GM12878 (cell line): Measurements from ENCODE around the gene STK39. TPM values are rescaled to one million over a fixed set of nuclear protein-coding genes. Genes with fewer than 3 reads are reported as not detected.

Source experiments
- ATAC-seq: fragments of 200-7000 bp; cut with Tn5 transposase; 3 replicates; pipeline ENCODE4 v1.9.1; 2020; ENCODE audit warnings: mild to moderate bottlenecking, moderate library complexity
- BruUV-seq: library from RNA; stranded (reverse); fragments of 400-500 nt; replicated peaks from 2 replicates; lab custom pipeline; 2021; lab: Mats Ljungman, UMichigan
- CTCF ChIA-PET: fragments of 300-600 bp; sonication (Branson Sonifier 250); formaldehyde crosslinking; extraction: SDS; loops from one replicate; lab custom pipeline; 2021; ENCODE audit warnings: inconsistent platforms; lab: Yijun Ruan, JAX
- POLR2A ChIA-PET: fragments of 350-600 bp; formaldehyde crosslinking; extraction: SDS; loops from one replicate; lab custom pipeline; 2021; ENCODE audit warnings: inconsistent platforms; lab: Charles Lee
- RAD21 ChIA-PET: fragments of 300-600 bp; sonication (Branson Sonifier 250); formaldehyde crosslinking; loops from one replicate; lab custom pipeline; 2023; ENCODE audit warnings: antibody characterized with exemption; ENCODE audit not compliant: unreplicated experiment; lab: Charles Lee
- SMC1A ChIA-PET: fragments of 300-600 bp; sonication (Branson Sonifier 250); formaldehyde crosslinking; loops from one replicate; lab custom pipeline; 2023; ENCODE audit not compliant: unreplicated experiment, uncharacterized antibody; lab: Charles Lee
- DNase-seq: peaks from one replicate; pipeline ENCODE4 v3.0.0-alpha.2; 2011; ENCODE audit warnings: low read depth, low spot score
- FAIRE-seq: peaks from 3 replicates; lab custom pipeline; 2011; peaks lifted over from hg19 to GRCh38; lab: Jason Lieb, UNC
- H2AFZ ChIP-seq: 2 replicates; pipeline ENCODE4 v1.6.0; 2011; ENCODE audit warnings: low read depth, low read length, control low read depth; ENCODE audit not compliant: control insufficient read depth
- H3K27ac ChIP-seq: 2 replicates; pipeline ENCODE4 v1.5.1; 2011; ENCODE audit warnings: control low read depth; ENCODE audit not compliant: control insufficient read depth, insufficient read depth
- H3K27me3 ChIP-seq, 2 experiments: replicated peaks in 1 of 2; 2 replicates each; pipeline versions ENCODE4 v1.6.0 to v1.6.1; 2011; ENCODE audit warnings: low read length in 1 of 2; ENCODE audit not compliant: control insufficient read depth in 2 of 2, insufficient read depth in 2 of 2
- H3K36me3 ChIP-seq, 2 experiments: 2 replicates each; pipeline ENCODE4 v1.5.1; 2011; ENCODE audit warnings: low read length in 1 of 2; ENCODE audit not compliant: control insufficient read depth in 2 of 2, insufficient read depth in 2 of 2
- H3K4me1 ChIP-seq: 2 replicates; pipeline ENCODE4 v1.6.1; 2011; ENCODE audit warnings: mild to moderate bottlenecking, low read length, moderate library complexity, mixed read lengths; ENCODE audit not compliant: control insufficient read depth, insufficient read depth
- H3K4me2 ChIP-seq: 2 replicates; pipeline ENCODE4 v1.6.0; 2011; ENCODE audit warnings: control low read depth; ENCODE audit not compliant: control insufficient read depth, insufficient read depth
- H3K4me3 ChIP-seq: fragments of 200-600 bp; sonication (generic); 2 replicates; pipeline ENCODE4 v1.5.1; 2016
- H3K79me2 ChIP-seq: 2 replicates; pipeline ENCODE4 v1.6.0; 2011; ENCODE audit warnings: low read length; ENCODE audit not compliant: control insufficient read depth, insufficient read depth
- H3K9ac ChIP-seq: 2 replicates; pipeline ENCODE4 v1.8.0; 2011; ENCODE audit warnings: low read length, control low read depth, mixed read lengths; ENCODE audit not compliant: control insufficient read depth, insufficient read depth
- H3K9me3 ChIP-seq: replicated peaks from 3 replicates; pipeline ENCODE4 v1.5.1; 2011; ENCODE audit warnings: mild to moderate bottlenecking, low read length; ENCODE audit not compliant: control insufficient read depth, insufficient read depth
- H4K20me1 ChIP-seq: 2 replicates; pipeline ENCODE4 v1.6.0; 2011; ENCODE audit not compliant: control insufficient read depth, insufficient read depth
- CEBPB ChIP-seq, 2 experiments: fragments of 150-350 bp in 1 of 2; IDR thresholded peaks; 2 replicates each; pipeline ENCODE4 v1.6.1; 2012 to 2014; ENCODE audit warnings: low read depth in 2 of 2, low read length in 2 of 2, borderline replicate concordance in 1 of 2, inconsistent platforms in 1 of 2
- CHD1 ChIP-seq: IDR thresholded peaks from 2 replicates; pipeline ENCODE4 v1.6.1; 2012; ENCODE audit warnings: low read depth, low read length, improper control_type of control experiment
- CREM ChIP-seq: IDR thresholded peaks from 2 replicates; pipeline ENCODE4 v1.6.1; 2014; ENCODE audit warnings: antibody characterized with exemption, low read depth
- HDAC6 ChIP-seq: fragments of 200-600 bp; sonication (generic); IDR thresholded peaks from one replicate; pipeline ENCODE4 v1.8.0; 2017; ENCODE audit warnings: antibody characterized with exemption; ENCODE audit not compliant: unreplicated experiment
- HDGF ChIP-seq: fragments of 450-650 bp; IDR thresholded peaks from 2 replicates; pipeline ENCODE4 v1.6.1; 2016; ENCODE audit warnings: antibody characterized with exemption
- KDM1A ChIP-seq: fragments of 200-600 bp; sonication (generic); IDR thresholded peaks from 2 replicates; pipeline ENCODE4 v1.6.1; 2016; ENCODE audit warnings: borderline replicate concordance
- KLF5 ChIP-seq: fragments of 450-650 bp; IDR thresholded peaks from 2 replicates; pipeline ENCODE4 v1.6.1; 2014; ENCODE audit warnings: mild to moderate bottlenecking; ENCODE audit not compliant: partially characterized antibody
- MAX ChIP-seq: IDR thresholded peaks from 2 replicates; pipeline ENCODE4 v1.6.1; 2012; ENCODE audit warnings: low read depth, low read length, improper control_type of control experiment
- MEF2B ChIP-seq: fragments of 450-650 bp; IDR thresholded peaks from 2 replicates; pipeline ENCODE4 v1.6.1; 2018; ENCODE audit warnings: mild to moderate bottlenecking, moderate library complexity; ENCODE audit not compliant: partially characterized antibody, poor library complexity, severe bottlenecking
- MTA3 ChIP-seq: IDR thresholded peaks from 2 replicates; pipeline ENCODE4 v1.6.1; 2012; ENCODE audit warnings: low read length, inconsistent platforms, borderline replicate concordance
- NFYB ChIP-seq: IDR thresholded peaks from 2 replicates; pipeline ENCODE4 v1.6.1; 2011; ENCODE audit warnings: low read depth, mild to moderate bottlenecking, low read length, improper control_type of control experiment, moderate library complexity; ENCODE audit not compliant: insufficient read depth
- NR2C2 ChIP-seq: IDR thresholded peaks from 2 replicates; pipeline ENCODE4 v1.6.1; 2011; ENCODE audit warnings: borderline replicate concordance, low read depth; ENCODE audit not compliant: control insufficient read depth, insufficient read length
- NR2F1 ChIP-seq: fragments of 450-650 bp; conservative IDR thresholded peaks from 2 replicates; pipeline ENCODE4 v1.6.1; 2017; ENCODE audit warnings: mild to moderate bottlenecking
- RFX5 ChIP-seq: IDR thresholded peaks from 2 replicates; pipeline ENCODE4 v1.6.1; 2011; ENCODE audit warnings: low read depth, low read length, improper control_type of control experiment
- SIN3A ChIP-seq: IDR thresholded peaks from 2 replicates; pipeline ENCODE4 v1.6.1; 2012; ENCODE audit warnings: low read depth, low read length, improper control_type of control experiment
- SIX5 ChIP-seq: IDR thresholded peaks from 2 replicates; pipeline ENCODE4 v1.6.1; 2011; ENCODE audit warnings: mild to moderate bottlenecking, low read depth, low read length, moderate library complexity; ENCODE audit not compliant: severe bottlenecking
- SMARCA5 ChIP-seq: fragments of 450-650 bp; IDR thresholded peaks from 2 replicates; pipeline ENCODE4 v1.6.1; 2017; ENCODE audit warnings: mild to moderate bottlenecking
- SPI1 ChIP-seq: IDR thresholded peaks from 2 replicates; pipeline ENCODE4 v1.6.1; 2011; ENCODE audit warnings: low read depth, mild to moderate bottlenecking, low read length, moderate library complexity, borderline replicate concordance; ENCODE audit not compliant: insufficient read depth
- TCF7 ChIP-seq: IDR thresholded peaks from 2 replicates; pipeline ENCODE4 v1.6.1; 2014; ENCODE audit warnings: antibody characterized with exemption, borderline replicate concordance
- ZNF274 ChIP-seq: IDR thresholded peaks from one replicate; pipeline ENCODE4 v1.8.0; 2011; ENCODE audit not compliant: insufficient read length, insufficient read depth
- ZSCAN29 ChIP-seq: fragments of 450-650 bp; IDR thresholded peaks from 2 replicates; pipeline ENCODE4 v1.6.1; 2017; ENCODE audit warnings: mild to moderate bottlenecking, moderate library complexity
- WGBS: methylation state at CpG from one replicate; pipeline ENCODE4 v1.1.6; 2016; ENCODE audit warnings: low lambda C conversion rate; ENCODE audit not compliant: insufficient replicate concordance, insufficient coverage; ENCODE audit errors: missing lambda C conversion rate; 5-methylcytosine and 5-hydroxymethylcytosine counted together
- in situ Hi-C: fragments of 300-500 bp; cut with MboI; formaldehyde crosslinking; loops from 9 replicates; pipeline ENCODE4 v1.14.3; 2018; ENCODE audit warnings: mixed read lengths
- intact Hi-C: fragments of 100-400 bp; cut with micrococcal nuclease; formaldehyde crosslinking; loops from one replicate; pipeline ENCODE4 v1.14.2; 2022; ENCODE audit not compliant: unreplicated experiment
- polyA plus RNA-seq, 11 experiments: library from polyadenylated mRNA; depleted of rRNA in 4 of 11; unstranded in 6 of 11; stranded (reverse) in 5 of 11; fragments of >200 nt; fragmentation: Nextera tagmentation in 4 of 11; fragmentation: Illumina TruSeq in 1 of 11; extraction: Ambion mirVana in 4 of 11; extraction: Trizol in 1 of 11; gene quantifications; 1 replicate in 1 of 11; 2 replicates in 10 of 11; pipeline versions ENCODE4 v1.2.1 to v1.2.3, GENCODE V29; 2011 to 2016; ENCODE audit warnings: inconsistent platforms in 2 of 11, missing spikeins in 2 of 11, low read depth in 1 of 11
- total RNA-seq, 4 experiments: library from RNA; depleted of rRNA in 3 of 4; stranded (reverse); fragments of >200 nt in 3 of 4; fragmentation: Illumina TruSeq in 1 of 4; extraction: Trizol in 1 of 4; gene quantifications; 2 replicates each; pipeline versions ENCODE4 v1.2.1 to v1.2.3, GENCODE V29; 2013 to 2021

STK39 gene
- total and polyA plus RNA-seq, 10 of the 15 experiments (the other 5 are each of a cell fraction or from before 2014, with no cell fraction given), result 0.03 to 0.21 (median 0.07) TPM; not detected in 5

- Histone ChIP-seq H3K4me3 (no peak overlapping the region), H3K36me3 (no peaks in the 10 kb centered on the region), H4K20me1 (no peaks in the 10 kb centered on the region), H3K9ac (no peak overlapping the region), H3K27me3 (no peaks in the 10 kb centered on the region), H3K4me1 (no peaks in the 10 kb centered on the region), H3K79me2 (no peaks in the 10 kb centered on the region), H3K4me2 (no peak overlapping the region), H2AFZ (no peak overlapping the region), H3K9me3 (no peaks in the 10 kb centered on the region), H3K27ac (no peak overlapping the region)
- SMC1A ChIA-PET, result no interaction called here
- 65% methylated on average over 4 of the region's 4 CpGs for WGBS
- intact Hi-C loops, result no loop called here
- DNase-seq, result no peak
- RAD21 ChIA-PET, result no interaction called here
- POLR2A ChIA-PET, result no interaction called here
- CTCF ChIA-PET, result no interaction called here
- no peak for ATAC-seq
- no TSS peak for BruUV-seq
- no peak for FAIRE-seq
- TF ChIP-seq KLF5, result no peak
- TF ChIP-seq NR2F1, result no peak
- no peak for TF ChIP-seq ZSCAN29
- no peak for TF ChIP-seq HDAC6
- in situ Hi-C loops, result no loop called here
Observed at GRCh38 chr2:168024459-168024858, 222.9 kb downstream of the STK39 start.

- Histone ChIP-seq H2AFZ (no peak overlapping the region), H3K9ac (no peak overlapping the region)
- no TSS peak for BruUV-seq
- no peak for ATAC-seq
- in situ Hi-C loops, result no loop called here
- ChIA-PET RAD21 (no interaction called here), POLR2A (no interaction called here)
- TF ChIP-seq NR2C2 (no peak), CEBPB (IDR thresholded peaks at IDR 0.05; ENCODE audit: borderline replicate concordance in 1 of 2, low read depth in 2 of 2, low read length in 2 of 2) (no peak), CREM (no peak), CHD1 (no peak), RFX5 (no peak), MEF2B (no peak), TCF7 (no peak), SIX5 (no peak), HDGF (no peak), SIN3A (no peak), NFYB (no peak), SPI1 (no peak), KDM1A (no peak), MTA3 (no peak), SMARCA5 (no peak), MAX (no peak), ZNF274 (no peak)
- TF ChIP-seq, all 136 proteins: peak for 0
- intact Hi-C loops, result no loop called here
- DNase-seq (no peak), FAIRE-seq (no peak)
- no peaks in the 10 kb centered on the region for H3K79me2 ChIP-seq
- no peak overlapping the region for H3K27ac ChIP-seq
- H3K4me2 ChIP-seq, result no peak overlapping the region
- H3K27me3 ChIP-seq, result no peaks in the 10 kb centered on the region
- no peaks in the 10 kb centered on the region for H3K4me1 ChIP-seq
- H4K20me1 ChIP-seq, result no peaks in the 10 kb centered on the region
- ChIA-PET CTCF (interaction anchor here (0.7 kb wide), 1 partner anchor 70 kb away, joined by 5 read pairs; no protein-coding TSS in a partner anchor), SMC1A (no interaction called here)
- no peaks in the 10 kb centered on the region for H3K36me3 ChIP-seq
- H3K9me3 ChIP-seq, result no peaks in the 10 kb centered on the region
- no peak overlapping the region for H3K4me3 ChIP-seq
Observed at GRCh38 chr2:168021800-168022587, 225.4 kb downstream of the STK39 start.
